Esophagus squamous epithelium (tissue), 5 donors: ENCODE data around the gene TNFRSF13B. TPM values are rescaled to one million over a fixed set of nuclear protein-coding genes. Genes with fewer than 3 reads are reported as not detected.
A peak's percentile ranks its signal among the peaks of the same experiment; 100 is the strongest.

Experiments used
- DNase-seq: peaks from one replicate; lab custom pipeline; 2025; lab: John Stamatoyannopoulos, UW
- H3K27ac ChIP-seq, 4 donors: fragments of 200-600 bp; sonication (generic); one replicate each; pipeline ENCODE4 v1.5.1; 2016 to 2019; ENCODE audit warnings: mild to moderate bottlenecking in 1 of 4
- H3K27me3 ChIP-seq, 4 donors: fragments of 200-600 bp; sonication (generic); 1 replicate in 3 of 4; 2 replicates in 1 of 4; pipeline versions ENCODE4 v1.5.1 to v1.6.0; 2017 to 2021; ENCODE audit warnings: antibody characterized with exemption in 1 of 4
- H3K36me3 ChIP-seq, 3 donors: fragments of 200-600 bp; sonication (generic); one replicate each; pipeline ENCODE4 v1.5.1; 2016 to 2019
- H3K4me1 ChIP-seq, 3 donors: fragments of 200-600 bp; sonication (generic); one replicate each; pipeline ENCODE4 v1.5.1; 2017 to 2019
- H3K4me3 ChIP-seq, 4 donors: fragments of 200-600 bp; sonication (generic); 1 replicate in 3 of 4; 2 replicates in 1 of 4; pipeline ENCODE4 v1.5.1; 2016 to 2019; ENCODE audit warnings: mild to moderate bottlenecking in 2 of 4, moderate library complexity in 1 of 4
- H3K9me3 ChIP-seq, 3 donors: fragments of 200-600 bp; sonication (generic); one replicate each; pipeline ENCODE4 v1.5.1; 2016 to 2019
- CTCF ChIP-seq, 6 experiments: fragments of 450-650 bp in 4 of 6; fragments of 200-600 bp in 2 of 6; sonication (generic) in 2 of 6; IDR thresholded peaks; one replicate each; pipeline ENCODE4 v1.5.1; 2016 to 2019; ENCODE audit warnings: antibody characterized with exemption in 6 of 6, mild to moderate bottlenecking in 4 of 6, moderate library complexity in 4 of 6
- POLR2A ChIP-seq, 4 donors: fragments of 450-650 bp; IDR thresholded peaks; one replicate each; pipeline ENCODE4 v1.6.1; 2017; ENCODE audit warnings: antibody characterized with exemption in 4 of 4, mild to moderate bottlenecking in 4 of 4, moderate library complexity in 3 of 4
- WGBS, 2 donors: methylation state at CpG; one replicate each; pipeline ENCODE4 v1.1.5; 2018; 5-methylcytosine and 5-hydroxymethylcytosine counted together
- intact Hi-C: fragments of 100-400 bp; cut with DNase I; formaldehyde crosslinking; loops from one replicate; pipeline ENCODE4 v1.15.0; 2022
- total RNA-seq, 4 donors: library from RNA; depleted of rRNA; stranded (reverse); fragments of >200 nt; gene quantifications; one replicate each; pipeline ENCODE4 v1.1.0, GENCODE V29; 2016
- donor health status: DM: yes; HTN: yes; CAD: no.

TNFRSF13B gene
- not detected for total RNA-seq

- no peak for DNase-seq
- WGBS, 2 donors = 84 to 90% methylated on average over 9 to 16 of the region's 17 CpGs
- intact Hi-C loops = no loop called here
- Histone ChIP-seq H3K4me3 (no peak within 1 kb of the TSS), H3K9me3 (no peaks in the 10 kb centered on the region), H3K27me3 (peaks cover 0 to 25% (median 0%) of the 10 kb centered on the region in 4 donors), H3K4me1 (peaks cover 0 to 9% (median 0%) of the 10 kb centered on the region in 3 donors), H3K36me3 (no peaks in the 10 kb centered on the region), H3K27ac (peak within 1 kb of the TSS in 1 of 4 donors; percentile 9)
- TF ChIP-seq CTCF (IDR thresholded peaks at IDR 0.05) (no peak), POLR2A (IDR thresholded peaks at IDR 0.05) (peak in 1 of 4 donors; percentile 33)
These were observed at the start of gene TNFRSF13B for GRCh38 chr17:16971458-16972338. Gene TNFRSF13B, minus strand, starts transcription at chr17:16972118. Its CDS starts 43 bp downstream, at chr17:16972075.

DNA sequence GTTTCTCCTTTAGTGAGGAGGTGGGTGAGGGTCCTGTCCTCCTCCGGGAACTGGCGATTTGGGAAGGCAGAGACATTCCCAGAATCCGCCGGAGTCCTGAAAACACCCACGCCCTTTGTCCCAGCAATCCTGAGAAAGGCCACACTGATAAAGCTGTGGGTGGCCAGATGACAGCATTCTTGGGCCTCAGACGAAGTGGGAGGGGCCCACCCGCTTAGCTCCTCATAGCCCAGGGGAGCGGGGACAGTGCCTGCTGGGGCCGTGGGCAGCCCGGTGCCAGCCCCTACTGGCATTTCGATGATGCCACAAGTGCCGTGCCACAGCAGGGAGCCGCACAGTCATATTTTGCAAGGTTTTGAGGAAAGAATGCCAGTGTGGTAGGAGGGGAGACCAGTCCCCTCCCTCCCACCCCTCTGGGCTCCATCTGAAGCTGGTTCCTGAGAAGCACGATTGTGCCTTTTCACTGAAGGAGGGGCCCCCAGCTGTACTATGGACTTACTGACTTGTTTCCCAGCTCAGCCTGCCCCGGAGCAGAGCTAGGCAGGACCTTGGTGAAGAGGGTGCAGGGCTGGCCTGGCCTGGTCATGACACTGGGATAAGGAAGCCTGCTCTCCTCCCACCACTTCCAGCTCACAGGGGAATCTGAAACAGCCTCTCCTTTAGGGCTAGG is 49.4 kb upstream of the TNFRSF13B start:
- Histone ChIP-seq H3K4me1 (peaks cover 0 to 49% (median 7%) of the 10 kb centered on the region in 3 donors), H3K4me3 (no peak overlapping the region), H3K27ac (peak overlapping the region in 2 of 4 donors; percentile 37 to 48), H3K27me3 (no peaks in the 10 kb centered on the region), H3K36me3 (no peaks in the 10 kb centered on the region), H3K9me3 (no peaks in the 10 kb centered on the region)
- no peak for DNase-seq
- intact Hi-C loops = no loop called here
- no peak for TF ChIP-seq POLR2A (IDR thresholded peaks at IDR 0.05)
- no peak for TF ChIP-seq CTCF (IDR thresholded peaks at IDR 0.05)
- WGBS, 2 donors = 65% methylated on average over 4 of the region's 15 CpGs; no CpG with 5 or more reads in 1 of the 2 donors

DNA sequence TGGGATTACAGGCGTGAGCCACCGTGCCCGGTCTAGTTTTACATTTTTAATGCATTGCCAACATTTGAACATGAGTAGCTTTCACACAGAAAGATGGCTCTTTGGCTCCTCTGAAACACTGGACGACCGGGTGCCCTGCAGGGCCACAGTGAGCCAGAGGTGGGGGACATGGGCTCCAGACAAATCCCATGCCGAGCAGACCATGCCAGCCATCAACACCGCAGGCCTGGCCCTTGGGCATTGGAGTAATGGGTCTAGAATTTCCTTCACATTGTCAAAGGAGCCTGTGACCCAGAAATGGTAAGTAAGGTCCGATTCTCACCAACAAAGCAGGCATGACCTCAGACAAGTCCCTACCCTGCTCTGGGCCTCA is 48.9 kb upstream of the TNFRSF13B start:
- no peaks in the 10 kb centered on the region for H3K36me3 ChIP-seq
- no peak for TF ChIP-seq CTCF (IDR thresholded peaks at IDR 0.05)
- no peak for TF ChIP-seq POLR2A (IDR thresholded peaks at IDR 0.05)
- H3K9me3 ChIP-seq = no peaks in the 10 kb centered on the region
- intact Hi-C loops = no loop called here
- peaks cover 0 to 46% (median 7%) of the 10 kb centered on the region in 3 donors for H3K4me1 ChIP-seq
- H3K4me3 ChIP-seq = no peak overlapping the region
- 81% methylated on average over 6 of the region's 8 CpGs; no CpG with 5 or more reads in 1 of the 2 donors for WGBS, 2 donors
- no peaks in the 10 kb centered on the region for H3K27me3 ChIP-seq
- peak overlapping the region in 2 of 4 donors; percentile 17 to 37 for H3K27ac ChIP-seq
- no peak for DNase-seq

- WGBS, 2 donors = 84 to 87% methylated on average over 11 to 12 of the region's 13 CpGs
- Histone ChIP-seq H3K27me3 (no peaks in the 10 kb centered on the region), H3K27ac (peak overlapping the region; percentile 7 to 61 (median 36)), H3K4me3 (no peak overlapping the region), H3K9me3 (no peaks in the 10 kb centered on the region), H3K36me3 (no peaks in the 10 kb centered on the region), H3K4me1 (peaks cover 0 to 44% (median 10%) of the 10 kb centered on the region in 3 donors)
- intact Hi-C loops = no loop called here
- no peak for TF ChIP-seq POLR2A (IDR thresholded peaks at IDR 0.05)
- no peak for TF ChIP-seq CTCF (IDR thresholded peaks at IDR 0.05)
- no peak for DNase-seq
These were observed 48.1 kb upstream of the TNFRSF13B start for GRCh38 chr17:17019891-17020456.
